CD4-positive, alpha-beta T cell treated with Interleukin-12 subunit alpha and Interleukin-12 subunit beta, for 1 hour (primary cell): ENCODE data around the gene KRT7.

Experiments
- DNase-seq: peaks from one replicate; pipeline ENCODE4 v3.0.0-alpha.2; 2020

KRT7 gene

DNA sequence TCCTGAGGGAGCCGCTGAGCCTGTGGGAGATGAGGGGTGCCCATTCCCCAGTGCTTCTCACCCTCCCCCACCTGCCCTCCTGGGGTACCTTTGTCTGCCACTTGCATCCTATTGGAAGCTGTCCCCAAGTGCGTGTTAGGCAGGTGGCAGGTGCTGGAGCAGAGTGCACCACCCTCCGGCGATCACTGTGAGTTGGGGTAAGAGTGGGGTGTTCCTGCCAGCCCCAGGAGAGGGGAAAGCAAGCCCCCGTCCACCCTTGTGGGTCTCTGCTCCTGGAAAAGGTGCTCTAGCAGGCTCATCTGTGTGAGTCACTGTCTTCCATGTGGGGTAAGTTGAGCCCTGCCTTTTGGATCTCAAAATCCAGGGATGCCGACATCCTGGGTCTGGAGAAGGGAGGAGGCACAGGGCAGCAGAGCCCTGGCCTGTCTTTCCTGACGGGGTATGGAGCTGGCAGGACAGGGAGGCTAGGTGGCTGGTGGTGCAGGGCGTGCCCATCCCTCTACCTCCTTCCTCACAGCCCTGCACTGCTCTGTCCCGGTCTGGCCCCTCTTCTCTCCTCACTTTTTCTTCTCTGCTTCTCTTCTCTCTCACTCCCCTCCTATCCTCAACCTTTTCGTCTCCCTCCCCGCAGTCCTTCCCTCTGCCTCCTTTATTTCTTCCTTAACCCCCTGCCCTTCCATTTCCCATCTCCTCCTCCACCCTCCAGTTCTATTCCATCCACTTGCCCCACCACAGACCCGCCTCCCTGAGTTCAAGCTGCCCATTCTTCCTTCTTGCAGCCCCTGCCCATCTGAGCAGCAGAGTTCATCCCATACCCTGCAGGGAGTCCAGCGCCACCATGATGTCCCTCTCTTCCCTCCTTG, 20.1 kb upstream of the KRT7 start:
- no peak for DNase-seq

DNA sequence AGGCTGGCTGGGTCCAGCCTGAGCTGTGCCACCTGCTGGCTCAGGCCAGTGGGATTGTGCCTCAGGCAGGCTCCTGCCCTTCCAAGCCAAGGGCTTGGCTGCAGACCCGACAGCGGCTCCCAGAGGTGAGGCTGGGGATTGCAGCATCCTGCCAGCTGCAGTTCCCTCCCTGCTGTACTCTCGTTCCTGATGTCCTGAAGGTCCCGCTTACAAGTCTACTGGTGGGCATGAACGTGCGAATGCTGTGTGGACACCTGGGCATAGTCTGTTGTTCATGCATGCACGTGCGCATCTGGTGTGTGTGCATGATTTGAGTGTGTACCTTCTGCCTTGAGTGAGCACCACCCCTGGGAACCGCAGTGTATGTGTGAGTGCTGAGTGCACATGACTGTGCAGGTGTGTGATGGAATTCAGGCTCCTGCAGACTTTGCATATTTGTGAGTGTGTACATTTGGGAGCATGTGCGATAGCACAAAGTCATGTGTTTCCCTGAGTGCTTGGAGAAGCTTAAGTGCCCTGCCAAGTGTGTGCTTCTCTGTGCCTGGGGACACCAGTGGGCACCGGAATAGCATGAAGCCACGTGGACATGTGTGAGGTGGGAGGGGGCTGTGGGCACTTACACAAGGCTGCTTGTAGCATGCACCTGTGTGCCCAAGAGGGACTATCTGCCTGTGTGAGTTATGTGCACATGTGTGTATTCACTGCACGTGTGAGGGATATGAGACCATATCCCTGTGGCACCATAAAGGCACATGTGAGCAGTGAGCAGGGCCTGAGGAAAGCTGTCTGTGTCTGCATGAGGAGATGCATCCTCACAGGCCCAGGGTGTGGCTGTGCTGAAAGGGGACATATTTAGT, 19.3 kb upstream of the KRT7 start:
- peak; percentile 45 for DNase-seq

GRCh38 chr12:52214421-52214802, 18.6 kb upstream of the KRT7 start:
- no peak for DNase-seq

DNA sequence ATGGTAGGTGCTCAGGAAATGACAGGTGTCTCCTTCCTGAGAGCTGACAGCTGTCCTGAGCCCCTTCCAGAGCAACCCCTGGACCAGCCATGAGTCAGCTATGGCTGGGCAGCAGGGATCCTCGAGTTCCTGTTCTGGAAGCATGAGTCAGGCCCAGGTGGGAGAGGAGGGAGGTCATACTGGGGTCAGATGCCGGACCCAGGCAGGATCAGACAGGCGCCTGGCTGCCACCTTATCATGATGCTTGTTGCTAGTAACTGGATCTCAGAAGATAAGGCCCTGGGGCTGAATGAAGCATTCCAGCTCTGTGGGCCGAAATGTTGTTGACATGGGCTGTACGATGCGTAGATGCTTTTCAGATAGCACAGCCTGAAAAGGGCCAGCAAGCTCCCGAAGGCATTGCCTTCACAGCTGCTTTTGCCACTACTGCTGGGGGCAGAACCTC, 17.4 kb upstream of the KRT7 start:
- DNase-seq: no peak

- no peak for DNase-seq
Measured at GRCh38 chr12:52216100-52216499, 16.9 kb upstream of the KRT7 start.

- no peak for DNase-seq
Measured at GRCh38 chr12:52216807-52217206, 16.2 kb upstream of the KRT7 start.

DNA sequence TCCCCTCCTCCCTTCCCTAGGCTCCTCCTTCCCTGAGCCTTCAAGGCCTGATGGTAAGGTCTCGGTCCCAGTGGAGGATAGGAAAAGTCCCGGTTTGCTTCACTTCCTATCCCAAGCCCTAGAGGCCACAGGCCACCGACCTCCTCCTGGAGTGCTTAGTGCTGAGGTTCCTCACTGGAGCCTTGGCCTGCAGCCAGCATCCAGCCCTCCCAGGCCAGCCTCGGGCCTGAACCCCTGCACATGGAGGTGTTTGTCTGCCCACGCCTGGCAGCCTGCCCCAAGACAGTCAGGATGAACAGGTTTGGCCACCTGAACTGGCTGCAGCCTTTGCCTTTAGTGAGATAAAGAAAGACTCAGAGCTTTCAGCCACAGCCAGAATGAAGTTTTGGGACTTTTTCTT, 15.8 kb upstream of the KRT7 start:
- no peak for DNase-seq

GRCh38 chr12:52218001-52218400, 15.0 kb upstream of the KRT7 start:
- no peak for DNase-seq

GRCh38 chr12:52220477-52220876, 12.6 kb upstream of the KRT7 start:
- DNase-seq: no peak

DNA sequence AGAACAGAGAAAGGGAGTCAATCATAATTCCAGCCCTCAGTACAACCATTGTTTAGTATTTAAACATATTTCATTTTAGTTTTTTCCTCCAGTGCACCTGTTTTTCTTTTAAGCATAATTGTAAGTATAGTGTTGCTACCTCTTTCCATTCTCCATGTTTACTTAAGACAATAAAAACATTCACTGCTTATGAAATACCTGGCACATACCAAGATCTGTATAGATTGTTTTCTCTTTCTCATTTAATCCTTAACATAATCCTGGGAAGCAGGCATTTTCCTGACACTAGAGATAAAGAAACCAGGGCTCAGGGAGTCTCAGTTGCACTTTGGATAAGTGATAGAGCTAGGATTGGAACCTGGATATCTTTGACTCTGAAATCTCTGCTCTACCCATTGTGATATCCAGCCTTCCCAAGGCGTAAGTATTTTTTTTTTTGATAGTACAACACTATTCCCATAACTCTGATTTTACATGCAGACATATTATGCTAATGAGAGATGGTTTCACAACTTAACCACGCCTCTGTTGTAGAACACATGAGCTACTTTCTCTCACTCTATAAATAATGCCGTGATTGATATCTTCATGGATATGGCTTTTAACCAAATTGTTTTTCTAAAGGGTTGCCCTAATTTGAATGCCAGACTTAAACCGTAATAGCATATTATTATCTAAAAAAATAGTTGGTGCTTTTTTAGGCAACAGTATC, 11.8 kb upstream of the KRT7 start:
- no peak for DNase-seq

DNA sequence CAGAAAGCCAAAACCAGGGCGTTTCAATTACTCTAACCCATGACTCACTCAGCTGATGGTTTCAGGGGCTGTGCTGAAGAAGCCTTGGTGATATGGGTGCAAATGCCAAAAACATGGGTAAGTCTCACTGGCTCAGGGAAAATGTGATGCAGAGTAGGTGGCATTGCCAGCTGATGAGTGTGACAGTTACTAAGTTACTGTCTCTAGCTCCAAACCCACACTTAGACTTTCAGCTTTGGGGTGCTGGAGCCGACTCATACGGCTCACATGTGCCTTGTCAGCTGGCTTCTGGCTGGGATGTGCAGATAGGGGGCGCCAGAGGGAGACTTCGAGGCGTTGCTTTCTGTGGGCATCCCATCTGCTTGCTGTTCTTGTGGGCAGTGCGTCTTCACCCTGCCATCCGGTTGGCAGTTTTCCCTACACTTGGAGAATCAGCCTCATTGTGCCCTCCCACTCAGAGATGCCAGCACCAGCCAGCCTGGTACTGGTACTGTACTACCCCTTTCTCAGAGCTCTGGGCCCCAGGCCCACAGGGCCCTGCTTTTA, 11.1 kb upstream of the KRT7 start:
- DNase-seq: peak; percentile 41

DNA sequence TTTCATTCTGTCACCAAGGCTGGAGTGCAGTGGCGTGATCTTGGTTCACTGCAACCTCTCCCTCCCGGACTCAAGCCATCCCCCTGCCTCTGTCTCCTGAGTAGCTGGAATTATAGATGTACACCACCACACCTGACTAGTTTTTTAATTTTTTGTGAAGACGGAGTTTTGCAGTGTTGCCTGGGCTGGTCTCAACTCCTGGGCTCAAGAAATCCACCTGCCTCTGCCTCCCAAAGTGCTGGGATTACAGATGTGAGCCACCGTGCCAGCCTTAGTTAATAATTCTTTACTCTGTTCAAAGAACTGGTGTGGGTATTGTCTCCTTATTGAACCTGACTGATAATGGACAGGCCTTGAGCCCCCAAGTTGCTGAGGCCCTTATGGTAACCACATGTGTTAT, 10.4 kb upstream of the KRT7 start:
- DNase-seq: no peak

- DNase-seq: no peak
Measured at GRCh38 chr12:52223406-52224039, 9.5 kb upstream of the KRT7 start.

- no peak for DNase-seq
Measured at GRCh38 chr12:52224151-52224550, 8.9 kb upstream of the KRT7 start.

GRCh38 chr12:52225752-52226151, 7.3 kb upstream of the KRT7 start:
- no peak for DNase-seq

- DNase-seq: no peak
Measured at GRCh38 chr12:52226446-52226845, 6.6 kb upstream of the KRT7 start.

DNA sequence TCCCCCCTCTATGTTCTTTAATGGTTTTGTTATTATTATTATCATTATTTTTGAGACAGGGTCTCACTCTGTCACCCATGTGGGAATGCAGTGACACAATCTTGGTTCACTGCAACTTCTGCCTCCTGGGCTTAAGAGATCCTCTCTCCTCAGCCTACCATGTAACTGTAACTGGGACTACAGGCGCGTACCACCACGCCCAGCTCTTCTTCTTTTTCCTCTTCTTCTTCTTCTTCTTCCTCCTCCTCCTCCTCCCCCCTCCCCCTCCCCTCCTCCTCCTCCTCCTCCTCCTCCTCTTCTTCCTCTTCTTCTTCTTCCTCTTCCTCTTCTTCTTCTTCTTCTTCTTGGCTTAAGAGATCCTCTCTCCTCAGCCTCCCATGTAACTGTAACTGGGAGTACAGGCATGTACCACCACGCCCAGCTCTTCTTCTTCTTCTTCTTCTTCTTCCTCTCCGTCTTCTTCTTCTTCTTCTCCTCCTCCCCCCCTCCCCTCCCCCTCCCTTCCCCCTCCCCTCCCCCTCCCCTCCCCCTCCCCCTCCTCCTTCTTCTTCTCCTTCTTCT, 5.4 kb upstream of the KRT7 start:
- DNase-seq: no peak

DNA sequence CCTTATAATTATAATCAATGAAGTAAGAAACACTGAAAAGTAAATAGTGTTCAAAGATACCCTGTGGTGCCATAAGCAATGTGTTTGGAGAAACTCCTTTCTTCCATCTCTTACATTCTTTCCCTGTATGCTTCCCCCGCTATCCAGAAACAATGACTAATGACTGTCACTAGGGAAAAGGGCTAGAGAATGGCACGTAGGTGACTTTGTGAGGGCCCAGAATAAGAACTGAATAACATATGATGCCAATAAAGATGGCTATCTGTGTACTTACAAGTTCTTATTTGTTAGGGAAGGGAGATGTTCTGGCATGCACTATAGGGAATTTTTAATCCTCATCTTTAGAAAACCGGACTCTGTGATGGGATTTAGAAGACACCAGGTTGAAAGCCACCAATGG, 4.7 kb upstream of the KRT7 start:
- no peak for DNase-seq

- DNase-seq: no peak
Measured at GRCh38 chr12:52228931-52229330, 4.1 kb upstream of the KRT7 start.

- DNase-seq: no peak
Measured at GRCh38 chr12:52229836-52230343, 3.2 kb upstream of the KRT7 start.

DNA sequence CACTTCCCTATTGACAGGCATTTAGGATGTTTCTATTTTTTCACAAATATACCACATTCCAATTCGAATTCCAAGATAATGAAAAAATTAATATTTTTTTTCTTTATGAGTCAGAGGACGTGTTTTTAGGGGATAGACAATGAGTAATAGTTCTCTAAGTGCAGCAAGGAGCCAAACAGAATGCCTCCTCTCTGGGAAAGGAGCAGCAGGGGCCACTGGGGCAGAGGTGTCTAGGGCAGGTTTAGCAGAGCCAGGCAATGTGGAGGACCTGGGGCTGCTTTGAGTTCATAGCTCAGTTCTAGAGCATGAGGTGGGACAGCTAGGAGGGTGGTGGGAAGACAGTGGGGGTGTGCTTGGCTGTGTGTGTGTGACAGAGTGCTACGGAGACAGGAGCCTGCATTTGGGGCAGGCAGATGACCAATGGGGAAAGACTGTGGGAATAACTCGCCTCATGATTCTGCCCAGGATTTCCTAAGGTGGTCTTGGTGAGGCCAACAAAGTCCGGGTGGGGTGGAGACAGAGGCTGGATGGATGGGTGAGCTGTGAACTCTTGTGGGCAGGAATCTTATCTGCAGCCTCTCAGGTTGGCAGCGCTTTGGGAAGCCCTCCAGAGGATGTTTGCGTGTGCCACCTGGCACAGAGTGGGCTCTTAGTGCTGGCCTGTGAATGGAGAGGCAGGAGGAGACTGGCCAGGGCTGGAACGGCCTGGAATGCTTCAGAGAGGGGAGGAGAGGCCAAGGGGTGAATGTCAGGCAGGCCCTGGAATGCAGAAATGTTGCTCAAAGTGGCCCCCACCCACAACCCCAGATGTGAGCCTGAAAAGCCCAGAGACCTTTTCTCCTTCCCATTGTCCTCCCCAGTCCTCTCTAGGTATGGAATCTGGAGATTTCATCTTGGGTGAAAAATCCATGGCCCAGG, 2.4 kb upstream of the KRT7 start:
- no peak for DNase-seq
